GM21619 (cell line): ENCODE results near the gene MARCHF9.
A peak's percentile ranks its signal among the peaks of the same experiment; 100 is the strongest.

ENCODE experiments used
- ATAC-seq: cut with Tn5 transposase; IDR thresholded peaks from one replicate; pipeline ENCODE4 v1.9.1; 2021; ENCODE audit not compliant: unreplicated experiment

The MARCHF9 gene

DNA sequence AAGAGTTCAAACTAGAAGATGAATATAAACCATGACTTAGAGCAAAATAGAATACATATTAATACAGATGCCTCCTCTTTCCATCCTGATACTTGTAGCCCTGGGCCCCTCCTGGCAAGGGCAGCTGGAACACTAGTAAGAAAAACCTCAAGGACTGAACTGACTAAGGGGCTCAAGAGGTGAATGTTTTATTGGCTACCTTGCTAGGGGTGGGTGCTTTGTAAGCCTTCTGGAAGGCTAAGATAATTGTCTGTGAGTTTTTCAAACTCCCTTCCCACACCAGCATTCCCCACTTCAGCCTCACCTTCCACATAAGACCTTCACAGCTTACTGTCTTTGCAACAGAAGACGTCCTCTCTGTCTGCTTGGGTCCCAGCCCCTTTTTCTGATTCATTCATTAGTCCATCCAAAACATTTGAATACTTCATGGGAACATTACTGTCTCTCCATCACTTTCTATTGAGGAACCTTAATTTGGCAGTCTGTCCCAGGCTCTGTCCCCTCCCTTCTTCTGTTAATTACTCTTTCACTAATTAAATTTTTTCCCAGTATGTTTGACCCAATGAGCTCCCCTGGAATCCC, 1.1 kb upstream of the MARCHF9 start:
- ATAC-seq: no peak

DNA sequence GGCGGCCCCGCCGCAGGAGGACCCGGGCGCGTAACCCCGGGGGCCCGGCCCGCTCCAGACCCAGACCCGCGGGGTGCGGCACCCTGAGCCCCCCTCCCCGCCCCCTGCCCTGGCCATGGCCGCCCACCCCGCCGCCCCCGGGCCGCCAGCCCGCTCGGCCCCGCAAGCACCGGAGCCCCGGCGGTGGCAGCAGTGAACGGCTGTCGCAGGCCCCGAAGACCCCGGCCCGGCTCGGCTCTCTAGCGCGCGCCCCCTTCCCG, 221 bp downstream of the MARCHF9 start:
- no peak for ATAC-seq

DNA sequence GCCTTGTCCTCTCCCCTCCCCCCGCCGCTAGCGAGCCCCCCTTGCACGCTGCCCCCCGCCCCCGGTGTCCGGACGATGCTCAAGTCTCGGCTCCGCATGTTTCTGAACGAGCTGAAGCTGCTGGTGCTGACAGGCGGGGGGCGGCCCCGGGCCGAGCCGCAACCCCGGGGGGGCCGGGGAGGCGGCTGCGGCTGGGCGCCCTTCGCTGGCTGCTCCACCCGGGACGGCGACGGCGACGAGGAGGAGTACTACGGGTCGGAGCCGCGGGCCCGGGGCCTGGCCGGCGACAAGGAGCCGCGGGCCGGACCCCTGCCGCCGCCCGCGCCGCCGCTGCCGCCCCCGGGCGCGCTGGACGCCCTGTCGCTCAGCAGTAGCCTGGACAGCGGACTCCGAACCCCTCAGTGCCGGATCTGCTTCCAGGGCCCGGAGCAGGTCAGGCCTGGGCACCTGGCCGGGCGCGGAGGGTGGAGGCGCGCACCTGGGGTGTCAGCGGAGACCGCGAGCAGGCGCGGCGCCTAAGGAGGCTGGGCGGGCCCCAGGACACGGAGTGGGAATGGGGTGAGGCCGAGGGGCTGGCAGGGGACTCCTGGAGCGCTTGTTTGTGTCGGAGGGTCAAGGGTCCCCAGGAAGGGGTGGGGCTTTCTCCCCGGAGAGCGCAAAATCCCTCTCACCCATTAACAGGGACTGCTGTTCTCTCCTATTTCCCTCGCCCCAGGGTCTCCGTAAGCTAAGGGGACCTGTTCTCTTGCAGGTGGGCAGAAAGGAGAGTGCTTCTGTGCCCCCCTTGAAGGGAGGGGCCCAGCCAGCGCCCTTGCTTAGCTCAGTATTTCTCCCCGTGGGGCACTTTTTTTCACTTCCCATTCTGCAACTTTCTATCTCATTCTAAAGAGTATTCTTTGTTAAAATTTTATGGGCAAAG, 810 bp downstream of the MARCHF9 start:
- ATAC-seq: no peak

DNA sequence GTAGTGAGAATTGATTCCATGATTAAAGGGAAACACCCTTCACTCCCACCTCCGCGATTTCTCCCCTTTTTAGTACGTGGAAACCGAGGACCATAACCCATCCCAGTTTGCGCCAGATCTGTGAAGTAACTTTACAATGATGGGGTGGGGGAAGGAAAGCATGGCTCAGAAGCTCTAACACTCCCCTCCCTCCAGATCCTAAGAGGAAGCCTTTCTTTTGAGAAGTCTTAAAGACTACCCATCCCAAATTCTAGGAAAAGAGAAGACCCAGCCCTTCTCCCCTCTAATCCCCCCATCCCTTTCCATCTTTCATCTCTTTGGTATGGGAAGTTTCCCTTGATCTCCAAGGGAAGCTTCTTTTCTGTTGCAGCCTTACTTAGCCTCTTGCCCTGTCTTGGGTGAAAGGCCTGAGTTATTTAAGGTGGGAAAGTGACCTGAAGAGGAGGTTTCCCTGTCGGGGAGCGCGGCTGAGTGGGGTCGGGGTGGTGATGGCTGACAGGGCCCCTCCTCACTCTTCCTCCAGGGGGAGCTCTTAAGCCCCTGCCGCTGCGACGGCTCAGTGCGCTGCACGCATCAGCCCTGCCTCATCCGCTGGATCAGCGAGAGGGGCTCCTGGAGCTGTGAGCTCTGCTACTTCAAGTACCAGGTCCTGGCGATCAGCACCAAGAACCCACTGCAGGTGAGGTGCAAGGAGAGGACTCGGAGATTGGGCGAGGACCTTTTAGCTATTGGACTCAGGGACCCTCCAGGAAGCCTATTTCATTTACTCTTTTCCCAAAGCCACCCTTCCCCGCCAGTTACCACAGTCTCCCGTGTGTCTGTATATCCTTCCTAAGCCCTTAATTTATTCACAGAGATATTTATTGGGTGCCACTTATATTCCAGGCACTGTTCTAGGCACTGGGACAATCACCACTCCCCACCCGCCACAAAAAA, 1.8 kb downstream of the MARCHF9 start:
- no peak for ATAC-seq

DNA sequence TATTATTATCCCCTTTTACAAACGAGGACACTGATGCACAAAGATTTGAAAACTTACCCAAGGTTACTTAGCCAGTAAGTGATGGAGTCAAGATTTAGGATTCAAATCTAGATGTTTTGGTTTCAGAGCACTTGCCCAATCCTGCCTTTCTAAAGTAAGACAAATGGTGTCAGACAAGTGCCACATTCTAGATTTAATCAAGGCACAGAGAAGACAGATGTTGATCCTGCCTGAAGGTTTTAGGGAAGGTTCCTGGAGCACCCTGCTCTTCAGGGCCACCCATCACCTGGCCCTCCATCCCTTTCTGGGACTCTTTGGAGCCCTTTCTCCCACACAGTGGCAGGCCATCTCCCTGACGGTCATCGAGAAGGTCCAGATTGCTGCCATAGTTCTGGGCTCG, 2.9 kb downstream of the MARCHF9 start:
- no peak for ATAC-seq

DNA sequence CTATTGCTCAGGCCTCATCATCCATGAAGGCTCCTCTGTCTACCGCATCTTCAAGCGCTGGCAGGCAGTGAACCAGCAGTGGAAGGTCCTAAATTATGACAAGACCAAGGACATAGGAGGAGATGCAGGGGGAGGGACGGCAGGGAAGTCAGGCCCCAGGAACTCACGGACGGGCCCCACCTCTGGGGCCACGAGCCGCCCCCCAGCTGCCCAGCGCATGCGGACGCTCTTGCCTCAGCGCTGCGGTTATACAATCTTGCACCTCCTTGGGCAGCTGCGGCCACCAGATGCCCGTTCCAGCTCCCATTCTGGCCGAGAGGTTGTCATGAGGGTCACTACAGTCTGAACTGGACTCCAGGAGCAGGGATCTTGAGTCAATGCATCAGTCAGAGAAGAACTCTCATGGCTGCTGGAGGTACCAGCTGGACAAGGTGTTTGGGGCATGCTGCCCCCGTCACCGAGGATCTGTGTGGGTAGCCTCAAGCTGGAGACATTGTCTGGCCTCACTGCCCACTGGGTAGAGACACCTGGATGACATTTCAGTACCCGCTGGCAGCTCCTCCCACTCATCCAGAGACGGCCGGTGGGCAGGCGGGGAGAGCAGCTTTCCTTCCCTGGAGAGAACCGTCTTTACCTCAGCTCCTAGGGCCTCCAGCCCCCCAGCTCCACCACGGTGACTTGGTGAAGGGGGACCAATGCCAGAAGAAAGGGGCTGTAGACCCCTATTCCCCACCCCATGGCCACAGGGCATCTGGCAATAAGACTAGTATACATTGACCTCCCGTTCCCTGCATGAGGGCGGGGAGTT, 3.9 kb downstream of the MARCHF9 start:
- no peak for ATAC-seq

DNA sequence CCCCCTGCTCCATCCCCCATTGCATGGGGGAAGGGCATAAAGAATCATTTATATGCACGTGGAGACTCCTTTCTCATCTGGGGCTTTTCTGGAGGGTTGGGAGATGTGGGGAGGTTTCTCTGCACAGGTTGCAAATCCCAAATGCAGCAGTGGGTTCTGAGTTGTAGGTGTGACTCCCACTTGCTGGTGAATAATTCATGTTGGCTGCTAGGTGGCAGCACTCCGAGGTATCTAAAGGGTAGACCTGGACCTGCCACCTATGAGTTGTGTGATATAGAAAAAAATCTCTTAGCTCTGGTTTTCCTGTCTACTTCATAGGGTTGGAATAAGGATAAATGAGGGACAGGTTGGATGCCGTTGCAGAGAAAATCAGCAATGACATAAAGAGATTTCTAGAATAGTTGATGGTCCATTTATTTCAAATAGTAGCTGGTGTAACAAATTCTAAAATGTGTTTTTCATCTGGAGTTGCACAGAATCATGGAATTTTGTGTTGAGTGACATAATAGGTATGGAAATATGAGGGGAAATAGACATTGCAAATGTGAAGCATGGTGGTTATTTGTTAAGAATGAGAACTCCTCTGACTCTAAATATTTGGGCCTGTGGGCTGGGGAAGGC, 4.6 kb downstream of the MARCHF9 start:
- no peak for ATAC-seq

DNA sequence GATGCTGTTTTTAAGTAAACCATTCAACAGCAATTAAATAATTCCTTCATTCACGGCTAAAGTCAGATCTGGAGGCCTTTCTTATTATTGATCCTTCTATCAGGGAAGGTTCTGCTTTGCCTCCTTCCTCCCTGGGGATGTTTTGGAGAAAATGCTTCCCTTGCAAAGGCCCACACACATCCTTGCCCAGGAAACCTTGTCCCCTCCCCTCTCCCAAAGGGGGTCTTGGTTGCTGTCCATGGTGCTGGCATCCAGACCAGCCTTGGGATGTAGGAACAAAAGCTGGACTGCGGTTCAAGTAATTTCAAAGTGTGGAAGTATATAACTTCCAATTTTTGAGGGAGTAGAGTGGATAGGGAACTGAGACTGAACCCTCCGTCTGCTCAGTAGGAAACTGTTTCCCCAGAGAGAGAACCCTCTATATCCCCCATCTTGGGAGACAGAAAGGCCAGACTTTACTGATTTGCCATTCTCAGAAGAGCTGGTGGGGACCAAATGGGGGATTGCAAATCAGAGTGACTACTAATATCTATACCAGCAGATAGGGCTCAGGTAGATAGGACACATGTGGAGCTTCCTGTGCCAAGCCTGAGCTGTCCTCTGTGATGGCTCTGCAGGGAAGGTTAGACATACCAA, 5.6 kb downstream of the MARCHF9 start:
- no peak for ATAC-seq

DNA sequence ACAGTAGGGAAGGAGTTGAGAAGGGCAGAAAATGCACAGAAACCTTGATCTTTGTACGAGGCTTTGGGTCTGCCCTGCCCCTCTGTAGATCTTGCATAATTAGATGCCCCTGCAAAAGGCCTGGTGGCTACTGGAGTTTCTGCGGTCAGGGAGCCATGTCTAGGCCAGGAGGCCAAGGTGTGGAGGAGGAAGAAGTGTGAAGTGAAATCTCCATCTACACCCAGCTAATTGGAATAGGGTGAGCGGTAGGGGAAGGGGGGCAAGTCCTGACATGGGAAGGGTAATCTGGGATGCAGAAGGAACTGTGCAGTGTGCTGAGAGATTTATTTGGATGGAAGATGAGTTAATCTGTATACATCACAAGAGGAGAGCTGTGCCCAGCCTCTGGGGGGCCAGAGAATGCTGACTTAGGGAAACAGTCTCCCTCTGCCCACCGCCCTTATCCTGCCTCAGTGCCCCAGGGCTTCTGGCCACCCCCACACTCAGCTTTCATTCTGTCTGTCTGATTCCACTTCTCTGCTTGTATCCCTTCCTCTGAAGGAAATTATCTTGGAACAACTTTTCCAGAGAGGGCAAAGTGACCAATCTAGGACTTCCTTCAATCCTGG, 6.6 kb downstream of the MARCHF9 start:
- ATAC-seq: no peak

DNA sequence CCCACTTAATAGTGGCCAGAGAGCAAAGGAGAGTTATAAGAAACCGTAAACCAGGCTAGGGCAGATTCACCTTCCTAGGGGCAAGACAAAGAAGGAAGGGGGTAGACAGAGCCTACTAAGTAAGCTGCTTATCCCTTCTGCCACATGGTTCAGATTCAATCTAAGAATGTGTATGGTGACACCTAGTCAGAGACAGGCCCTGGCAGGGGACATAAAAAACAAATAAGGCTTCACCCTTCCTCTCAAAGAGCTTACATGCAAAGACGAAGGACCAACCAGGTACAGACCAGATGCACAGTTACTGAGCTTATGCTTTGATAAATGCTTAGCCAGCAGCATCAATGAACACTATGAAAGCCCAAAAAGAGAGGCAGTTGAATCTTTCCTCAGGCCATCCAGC, 7.6 kb downstream of the MARCHF9 start:
- ATAC-seq: no peak

DNA sequence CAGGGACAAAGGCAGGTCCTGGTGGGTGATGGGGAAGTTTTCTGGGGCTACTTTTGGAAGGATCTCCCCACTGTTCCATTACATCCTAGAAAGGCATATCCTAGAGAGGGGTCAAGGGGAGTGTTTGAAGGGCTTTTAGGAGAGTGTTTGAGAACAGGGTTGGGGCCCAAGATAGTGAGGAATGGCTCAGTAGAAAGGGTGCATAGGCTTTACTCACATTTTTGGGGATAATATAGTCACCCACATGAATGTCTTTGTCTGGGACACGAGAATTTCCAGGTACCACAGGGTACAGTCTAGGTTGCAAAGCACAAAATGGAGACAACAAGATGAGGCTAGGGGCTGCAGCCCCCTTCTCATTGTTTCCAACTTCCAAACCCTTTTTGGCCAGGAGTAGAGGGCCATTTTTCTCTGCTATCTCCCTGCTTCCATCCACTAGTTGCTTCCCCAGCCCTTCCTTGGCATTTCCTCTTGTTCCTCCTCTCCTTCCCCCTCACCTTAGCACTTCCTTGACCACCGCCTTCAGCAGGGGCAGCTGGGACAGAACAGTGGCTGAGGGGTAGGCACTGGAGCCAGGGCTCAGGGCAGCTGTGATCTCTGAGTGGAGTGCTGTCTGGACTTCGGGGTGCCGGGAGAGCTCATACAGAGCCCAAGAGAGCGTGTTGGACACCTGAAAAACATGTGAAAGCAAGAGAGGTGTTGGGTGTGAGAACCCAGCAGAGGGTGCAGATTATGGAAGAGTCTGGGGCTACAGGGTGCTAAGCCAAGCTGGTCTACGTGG, 9.2 kb downstream of the MARCHF9 start:
- no peak for ATAC-seq

DNA sequence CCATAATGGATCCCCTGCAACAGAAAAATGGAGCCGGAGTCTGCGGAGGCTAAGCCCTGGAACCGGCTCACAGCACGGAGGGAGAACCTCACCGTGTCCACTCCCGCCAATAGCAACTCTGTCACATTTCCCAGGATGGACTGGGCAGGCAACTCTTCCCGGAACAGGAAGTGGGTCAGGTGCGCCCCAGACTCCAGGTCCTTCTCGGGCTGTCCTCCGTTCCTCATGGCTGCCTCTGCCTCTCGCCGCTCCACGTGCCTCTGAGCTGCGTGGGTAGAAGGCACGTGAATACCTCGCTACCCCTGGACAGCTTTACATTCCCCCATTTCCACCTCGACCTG, 9.7 kb downstream of the MARCHF9 start:
- no peak for ATAC-seq

DNA sequence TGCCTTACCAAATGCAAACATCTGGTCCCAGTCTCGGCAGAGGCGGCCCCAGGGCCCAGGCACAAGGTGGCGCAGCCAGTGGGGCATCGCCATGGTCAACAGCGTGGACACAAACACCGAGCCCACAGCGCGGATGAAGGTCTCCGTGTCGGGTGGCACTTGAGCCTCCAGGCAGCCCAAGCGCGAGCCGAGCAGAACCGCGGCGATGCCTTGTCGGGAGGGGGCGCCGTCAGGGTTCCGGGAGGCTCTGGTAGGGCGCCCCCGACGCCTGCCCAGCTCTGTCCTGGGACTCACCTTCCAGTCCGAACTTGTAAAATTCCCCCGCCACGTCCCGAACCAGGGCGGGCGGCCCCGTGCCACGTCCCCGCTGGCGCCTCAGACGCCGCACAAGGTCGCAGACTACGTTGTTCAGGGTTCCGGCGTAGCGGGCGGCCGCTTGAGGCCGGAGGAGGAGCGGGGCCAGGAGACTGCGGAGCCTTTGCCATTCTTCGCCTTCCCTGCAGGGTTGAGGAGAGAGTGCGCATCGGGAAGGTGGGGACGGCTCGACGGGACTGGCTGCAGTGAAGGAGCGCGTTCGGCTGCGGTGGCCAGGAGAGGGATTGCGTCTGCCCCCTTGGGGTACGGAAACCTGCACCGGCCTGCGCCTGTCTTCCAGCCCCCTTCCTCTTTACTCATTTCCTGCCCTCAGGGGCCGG, 10.2 kb downstream of the MARCHF9 start:
- peak; percentile 61 for ATAC-seq

DNA sequence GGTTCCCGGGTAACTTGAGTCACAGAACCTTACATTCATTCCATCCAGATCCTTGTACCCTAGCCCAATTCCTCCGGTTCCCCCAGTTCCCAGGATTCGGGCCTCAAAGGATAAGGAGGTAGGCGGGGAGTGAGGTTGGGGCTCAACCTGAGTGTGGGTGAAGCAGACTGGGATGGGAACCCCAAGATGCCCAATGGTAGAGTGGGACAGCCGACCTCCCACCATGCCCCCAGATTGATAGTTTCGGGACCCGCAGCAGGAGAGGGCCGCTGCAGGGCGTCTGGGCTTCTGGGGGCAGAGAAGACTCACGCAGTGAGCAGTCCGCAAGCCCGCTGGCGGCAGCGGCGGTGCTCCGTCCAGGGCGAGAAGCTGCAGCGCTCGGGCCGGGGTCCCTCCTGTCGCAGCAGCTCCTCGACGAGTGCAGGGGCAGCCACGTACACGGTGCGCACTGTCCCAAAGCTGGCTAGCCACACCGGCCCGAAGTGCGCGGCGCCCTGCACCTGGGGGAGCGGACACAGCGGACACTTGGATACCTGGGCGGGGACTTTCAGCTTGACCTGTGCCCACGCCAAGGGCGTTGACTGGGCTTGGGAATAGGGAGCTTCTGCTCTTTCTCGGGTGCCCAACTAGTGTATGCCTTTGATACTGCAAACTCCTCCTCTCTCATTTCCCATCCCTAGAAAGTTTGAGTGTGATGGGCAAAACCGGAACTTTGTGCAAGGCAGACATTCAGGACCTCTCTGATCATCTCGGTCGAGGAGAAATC, 11.0 kb downstream of the MARCHF9 start:
- no peak for ATAC-seq

DNA sequence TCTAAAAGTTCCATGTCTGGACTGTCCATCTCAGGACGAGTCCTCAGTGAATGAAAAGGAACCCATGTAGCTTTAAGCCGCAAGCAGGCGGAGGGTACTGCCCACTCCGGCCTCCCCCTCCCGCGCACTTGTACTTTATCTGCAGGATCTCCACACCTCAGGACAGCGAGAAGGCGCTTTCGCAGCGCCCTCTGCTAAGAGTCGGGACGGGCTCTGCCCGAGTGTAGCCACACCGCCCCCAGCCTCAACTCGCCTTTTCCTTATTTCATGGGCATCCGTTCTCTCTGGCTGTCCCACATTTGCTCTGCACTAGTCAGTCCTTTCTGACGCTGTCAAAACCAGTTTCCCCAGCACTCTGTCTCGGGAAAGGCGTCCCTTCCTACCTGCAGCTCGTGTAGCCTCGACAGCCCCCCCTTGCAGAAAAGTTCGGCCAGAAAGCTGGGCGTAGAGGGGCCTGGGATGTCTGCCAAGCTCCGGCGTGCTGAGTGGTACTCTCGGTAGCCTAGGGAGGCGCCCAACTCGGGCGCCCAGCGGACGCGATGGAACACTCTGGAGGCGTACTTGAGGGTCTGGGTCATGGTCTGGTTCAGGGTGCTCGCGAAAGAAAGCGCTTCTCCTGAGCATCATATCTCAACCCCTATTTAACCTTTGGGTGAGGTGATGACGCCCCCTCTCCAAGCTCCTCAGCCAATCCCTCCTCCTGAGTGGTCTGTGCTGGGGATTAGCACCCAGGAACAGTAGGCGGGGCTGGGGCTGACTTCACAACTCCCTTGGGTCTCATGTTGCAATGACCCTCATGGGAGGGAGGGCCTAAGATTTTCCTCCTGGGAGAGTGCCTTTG, 11.8 kb downstream of the MARCHF9 start, which contains the start of gene CYP27B1:
CYP27B1 (minus strand) TSS at position 615 of the 841 bp plus-strand sequence; CDS start at position 578, 37 bp downstream.
- ATAC-seq: no peak

DNA sequence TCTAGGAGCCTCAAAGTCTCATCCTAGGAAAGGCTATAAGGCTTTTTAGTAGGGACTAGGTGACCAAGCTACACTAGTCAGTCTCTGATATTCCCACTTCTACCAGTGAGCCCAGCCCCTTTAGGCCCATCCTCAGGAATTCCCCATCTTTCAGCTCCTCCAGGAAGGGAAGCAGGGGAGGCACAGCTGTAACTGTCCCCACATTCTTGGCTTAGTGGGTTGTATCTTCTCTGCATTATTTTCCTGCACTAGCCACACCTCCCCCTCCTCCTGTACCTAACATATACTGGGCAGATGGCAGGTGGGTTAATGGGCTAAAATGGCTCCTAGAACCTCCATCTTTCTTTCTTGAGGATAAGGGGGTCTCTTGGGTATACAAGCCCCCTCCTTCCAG, 12.4 kb downstream of the MARCHF9 start:
- ATAC-seq: no peak

DNA sequence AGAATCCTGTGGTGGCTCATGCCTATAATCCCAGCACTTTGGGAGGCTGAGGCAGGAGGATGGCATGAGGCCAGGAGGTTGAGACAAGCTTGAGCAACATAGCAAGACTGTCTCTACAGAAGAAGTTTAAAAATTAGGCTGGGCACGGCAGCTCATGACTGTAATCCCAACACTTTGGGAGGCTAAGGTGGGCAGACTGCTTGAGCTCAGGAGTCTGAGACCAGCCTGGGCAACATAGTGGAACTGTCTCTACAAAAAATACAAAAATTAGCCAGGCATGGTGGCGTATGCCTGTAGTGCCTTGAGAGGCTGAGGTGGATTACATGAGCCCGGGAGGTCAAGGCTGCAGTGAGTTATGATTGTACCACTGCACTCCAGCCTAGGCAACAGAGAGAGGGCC, 13.0 kb downstream of the MARCHF9 start:
- no peak for ATAC-seq
